Endothelial cell of umbilical vein (primary cell): Measurements from ENCODE around the gene RPL4. TPM values are rescaled to one million over a fixed set of nuclear protein-coding genes. Genes with fewer than 3 reads are reported as not detected.

Experiments used
- BruUV-seq: library from RNA; stranded (reverse); fragments of 400-500 nt; replicated peaks from 2 replicates; lab custom pipeline; 2021; lab: Mats Ljungman, UMichigan
- CTCF ChIA-PET: fragments of 300-600, 350-600 bp; sonication (Branson Sonifier 250); formaldehyde crosslinking; loops from one replicate; lab custom pipeline; 2021; ENCODE audit warnings: antibody characterized with exemption, inconsistent platforms; lab: Charles Lee
- POLR2A ChIA-PET: fragments of 300-600, 350-600 bp; sonication (Branson Sonifier 250); formaldehyde crosslinking; loops from one replicate; lab custom pipeline; 2021; ENCODE audit warnings: antibody characterized with exemption, inconsistent platforms; lab: Charles Lee
- DNase-seq: peaks from one replicate; pipeline ENCODE4 v3.0.0-alpha.2; 2011; ENCODE audit warnings: low read depth, low spot score
- FAIRE-seq: peaks from 2 replicates; lab custom pipeline; 2011; peaks lifted over from hg19 to GRCh38; lab: Jason Lieb, UNC
- H2AFZ ChIP-seq: 2 replicates; pipeline ENCODE4 v1.6.0; 2012; ENCODE audit warnings: low read depth, low read length, control low read depth, inconsistent platforms
- H3K27ac ChIP-seq: 2 replicates; pipeline ENCODE4 v1.5.1; 2011; ENCODE audit warnings: low read depth, mild to moderate bottlenecking, control low read depth, low read length, moderate library complexity; ENCODE audit not compliant: insufficient read depth
- H3K27me3 ChIP-seq, 2 experiments: 2 replicates each; pipeline versions ENCODE4 v1.6.0 to v1.6.1; 2011; ENCODE audit warnings: low read length in 2 of 2, mixed read lengths in 1 of 2; ENCODE audit not compliant: control insufficient read depth in 2 of 2, insufficient read depth in 2 of 2
- H3K36me3 ChIP-seq, 2 experiments: 2 replicates in 1 of 2; 3 replicates in 1 of 2; pipeline ENCODE4 v1.5.1; 2011; ENCODE audit warnings: low read length in 2 of 2, mild to moderate bottlenecking in 1 of 2, moderate library complexity in 1 of 2; ENCODE audit not compliant: control insufficient read depth in 2 of 2, insufficient read depth in 2 of 2; ENCODE audit errors: extremely low read depth in 1 of 2
- H3K4me1 ChIP-seq: 3 replicates; pipeline ENCODE4 v1.5.1; 2011; ENCODE audit warnings: mild to moderate bottlenecking, low read length; ENCODE audit not compliant: control insufficient read depth, insufficient read depth; ENCODE audit errors: extremely low read depth
- H3K4me2 ChIP-seq: 2 replicates; pipeline ENCODE4 v1.6.1; 2011; ENCODE audit warnings: low read length, control low read depth, mixed read lengths; ENCODE audit not compliant: insufficient read depth
- H3K4me3 ChIP-seq, 3 experiments: fragments of 200-600 bp in 1 of 3; sonication (generic), shearing (Covaris generic) in 1 of 3; replicated peaks in 1 of 3; 2 replicates each; pipeline ENCODE4 v1.5.1; 2011 to 2016; ENCODE audit warnings: control low read depth in 3 of 3, low read length in 3 of 3, mild to moderate bottlenecking in 2 of 3, inconsistent platforms in 1 of 3, low read depth in 1 of 3, moderate library complexity in 1 of 3; ENCODE audit not compliant: insufficient read depth in 1 of 3
- H3K79me2 ChIP-seq: 2 replicates; pipeline ENCODE4 v1.6.0; 2012; ENCODE audit warnings: low read length, inconsistent platforms; ENCODE audit not compliant: control insufficient read depth, insufficient read depth
- H3K9ac ChIP-seq: replicated peaks from 2 replicates; pipeline ENCODE3; 2011; ENCODE audit warnings: low read length, control low read depth; ENCODE audit not compliant: insufficient read depth; ENCODE audit errors: extremely low read depth
- H3K9me1 ChIP-seq: replicated peaks from 3 replicates; pipeline ENCODE4 v1.6.0; 2011; ENCODE audit warnings: mild to moderate bottlenecking, low read length; ENCODE audit not compliant: control insufficient read depth, insufficient read depth; ENCODE audit errors: extremely low read depth
- H3K9me3 ChIP-seq: replicated peaks from 2 replicates; pipeline ENCODE4 v1.5.1; 2012; ENCODE audit warnings: low read length, inconsistent platforms; ENCODE audit not compliant: control insufficient read depth, insufficient read depth
- H4K20me1 ChIP-seq: replicated peaks from 2 replicates; pipeline ENCODE3; 2011; ENCODE audit warnings: mild to moderate bottlenecking, low read length; ENCODE audit not compliant: control insufficient read depth, insufficient read depth; ENCODE audit errors: extremely low read depth
- CTCF ChIP-seq, 2 donors: IDR thresholded peaks; 1 replicate in 1 of 2; 2 replicates in 1 of 2; pipeline ENCODE4 v1.5.1; 2011; ENCODE audit warnings: low read length in 2 of 2, mild to moderate bottlenecking in 2 of 2, moderate library complexity in 2 of 2, control low read depth in 1 of 2, inconsistent platforms in 1 of 2, low read depth in 1 of 2; ENCODE audit not compliant: insufficient read depth in 1 of 2; ENCODE audit errors: extremely low read depth in 1 of 2
- EZH2 ChIP-seq: IDR thresholded peaks from 2 replicates; pipeline ENCODE4 v1.6.1; 2012; ENCODE audit warnings: borderline replicate concordance, low read depth, mild to moderate bottlenecking, moderate library complexity, low read length, inconsistent platforms; ENCODE audit not compliant: severe bottlenecking
- FOS ChIP-seq: IDR thresholded peaks from 2 replicates; pipeline ENCODE4 v1.6.1; 2011; ENCODE audit warnings: mild to moderate bottlenecking, low read length, moderate library complexity, borderline replicate concordance; ENCODE audit not compliant: insufficient read depth
- GATA2 ChIP-seq: IDR thresholded peaks from 2 replicates; pipeline ENCODE4 v1.7.0; 2011; ENCODE audit warnings: low read depth, mild to moderate bottlenecking, moderate library complexity, mixed read lengths, low read length; ENCODE audit not compliant: insufficient read length, insufficient read depth
- JUN ChIP-seq: IDR thresholded peaks from 2 replicates; pipeline ENCODE4 v1.6.1; 2011; ENCODE audit warnings: borderline replicate concordance, low read depth; ENCODE audit not compliant: insufficient read length, insufficient read depth
- MAX ChIP-seq: IDR thresholded peaks from 2 replicates; pipeline ENCODE4 v1.6.1; 2011; ENCODE audit not compliant: insufficient read depth, insufficient read length
- MYC ChIP-seq: IDR thresholded peaks from one replicate; pipeline ENCODE4 v1.6.1; 2011; ENCODE audit warnings: mild to moderate bottlenecking, low read depth, low read length
- POLR2A ChIP-seq: IDR thresholded peaks from 2 replicates; pipeline ENCODE4 v1.6.1; 2012; ENCODE audit warnings: low read depth, mild to moderate bottlenecking, control low read depth, low read length
- POLR2AphosphoS5 ChIP-seq: IDR thresholded peaks from 2 replicates; pipeline ENCODE4 v1.6.1; 2012; ENCODE audit warnings: low read depth, mild to moderate bottlenecking, control low read depth, low read length, moderate library complexity; ENCODE audit not compliant: insufficient read depth
- dilution Hi-C: fragments of 300-500 bp; cut with MboI; formaldehyde crosslinking; loops from one replicate; pipeline ENCODE4 v1.15.0; 2019; ENCODE audit warnings: low sequenced_read_pairs; ENCODE audit not compliant: extremely low pct_ligation_motif_present
- intact Hi-C: fragments of 100-400 bp; cut with micrococcal nuclease; formaldehyde crosslinking; loops from one replicate; pipeline ENCODE4 v1.10.0; 2022
- polyA plus RNA-seq, 4 experiments: library from polyadenylated mRNA; depleted of rRNA in 3 of 4; stranded (reverse) in 3 of 4; unstranded in 1 of 4; fragments of >200 nt; gene quantifications; 2 replicates each; pipeline versions ENCODE4 v1.2.1 to v1.2.3, GENCODE V29; 2011 to 2012; ENCODE audit warnings: missing spikeins in 1 of 4
- total RNA-seq: library from RNA; stranded (reverse); gene quantifications from 2 replicates; pipeline ENCODE4 v1.2.3, GENCODE V29; 2021

The RPL4 gene
- total and polyA plus RNA-seq, 2 donors (not counting 3 experiments of a cell fraction or from before 2014, with no cell fraction given), result 2,598 to 3,530 TPM

GRCh38 chr15:66474135-66474534 lies 30.5 kb downstream of the RPL4 start:
- peaks cover 11% of the 10 kb centered on the region for H3K4me1 ChIP-seq
- ChIA-PET CTCF (interaction anchor here (1.5 kb wide), 1 partner anchor 86 kb away, joined by 4 read pairs; no protein-coding TSS in a partner anchor), POLR2A (no interaction called here)
- no peak overlapping the region for H3K9ac ChIP-seq
- FAIRE-seq (no peak), DNase-seq (no peak)
- no peak overlapping the region for H3K4me3 ChIP-seq
- no TSS peak for BruUV-seq
- intact Hi-C loops, result no loop called here
- H3K36me3 ChIP-seq, result no peaks in the 10 kb centered on the region
- no peak for TF ChIP-seq MYC
- TF ChIP-seq POLR2A, result no peak
- no peak for TF ChIP-seq JUN
- TF ChIP-seq EZH2, result no peak
- no peak for TF ChIP-seq POLR2AphosphoS5
- no peak for TF ChIP-seq GATA2
- TF ChIP-seq MAX, result no peak
- no peak for TF ChIP-seq FOS
- no peak for TF ChIP-seq CTCF (IDR thresholded peaks at IDR 0.05; ENCODE audit: extremely low read depth in 1 of 2, insufficient read depth in 1 of 2, low read depth in 1 of 2, low read length in 2 of 2)
- H3K4me2 ChIP-seq, result no peak overlapping the region
- H4K20me1 ChIP-seq, result no peaks in the 10 kb centered on the region
- dilution Hi-C loops, result no loop called here
- H2AFZ ChIP-seq, result no peak overlapping the region
- H3K27me3 ChIP-seq, result no peaks in the 10 kb centered on the region
- H3K9me1 ChIP-seq, result no peaks in the 10 kb centered on the region
- no peaks in the 10 kb centered on the region for H3K9me3 ChIP-seq
- no peaks in the 10 kb centered on the region for H3K79me2 ChIP-seq
- no peak overlapping the region for H3K27ac ChIP-seq
